Measurements from ENCODE around the gene THAP11. TPM values are rescaled to one million over a fixed set of nuclear protein-coding genes. Genes with fewer than 3 reads are reported as not detected.

THAP11 gene
- total RNA-seq, 1 experiment from 2014 or later: 46.5 TPM

DNA sequence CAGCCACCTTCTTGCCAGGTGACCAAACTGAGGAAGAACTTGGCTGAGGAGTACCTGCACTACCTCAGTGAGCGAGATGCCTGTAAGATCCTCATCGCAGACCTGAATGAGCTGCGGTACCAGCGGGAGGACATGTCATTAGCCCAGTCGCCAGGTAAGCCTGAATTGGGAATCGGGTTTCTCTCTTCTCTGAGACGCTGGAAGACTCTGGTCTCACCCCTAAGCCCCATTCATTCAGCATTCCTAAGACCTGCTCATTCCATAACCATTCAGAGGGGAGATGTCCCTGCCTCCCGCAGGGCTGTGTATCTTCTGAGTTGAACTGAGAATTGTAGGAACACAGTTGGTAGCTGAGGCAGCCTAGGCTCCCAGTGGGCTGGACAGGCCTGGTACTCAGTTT, 17.0 kb upstream of the THAP11 start (continued):
- TF ChIP-seq, protein P1, sequence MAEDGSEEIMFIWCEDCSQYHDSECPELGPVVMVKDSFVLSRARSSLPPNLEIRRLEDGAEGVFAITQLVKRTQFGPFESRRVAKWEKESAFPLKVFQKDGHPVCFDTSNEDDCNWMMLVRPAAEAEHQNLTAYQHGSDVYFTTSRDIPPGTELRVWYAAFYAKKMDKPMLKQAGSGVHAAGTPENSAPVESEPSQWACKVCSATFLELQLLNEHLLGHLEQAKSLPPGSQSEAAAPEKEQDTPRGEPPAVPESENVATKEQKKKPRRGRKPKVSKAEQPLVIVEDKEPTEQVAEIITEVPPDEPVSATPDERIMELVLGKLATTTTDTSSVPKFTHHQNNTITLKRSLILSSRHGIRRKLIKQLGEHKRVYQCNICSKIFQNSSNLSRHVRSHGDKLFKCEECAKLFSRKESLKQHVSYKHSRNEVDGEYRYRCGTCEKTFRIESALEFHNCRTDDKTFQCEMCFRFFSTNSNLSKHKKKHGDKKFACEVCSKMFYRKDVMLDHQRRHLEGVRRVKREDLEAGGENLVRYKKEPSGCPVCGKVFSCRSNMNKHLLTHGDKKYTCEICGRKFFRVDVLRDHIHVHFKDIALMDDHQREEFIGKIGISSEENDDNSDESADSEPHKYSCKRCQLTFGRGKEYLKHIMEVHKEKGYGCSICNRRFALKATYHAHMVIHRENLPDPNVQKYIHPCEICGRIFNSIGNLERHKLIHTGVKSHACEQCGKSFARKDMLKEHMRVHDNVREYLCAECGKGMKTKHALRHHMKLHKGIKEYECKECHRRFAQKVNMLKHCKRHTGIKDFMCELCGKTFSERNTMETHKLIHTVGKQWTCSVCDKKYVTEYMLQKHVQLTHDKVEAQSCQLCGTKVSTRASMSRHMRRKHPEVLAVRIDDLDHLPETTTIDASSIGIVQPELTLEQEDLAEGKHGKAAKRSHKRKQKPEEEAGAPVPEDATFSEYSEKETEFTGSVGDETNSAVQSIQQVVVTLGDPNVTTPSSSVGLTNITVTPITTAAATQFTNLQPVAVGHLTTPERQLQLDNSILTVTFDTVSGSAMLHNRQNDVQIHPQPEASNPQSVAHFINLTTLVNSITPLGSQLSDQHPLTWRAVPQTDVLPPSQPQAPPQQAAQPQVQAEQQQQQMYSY (CRISPR knock-in tag; IDR thresholded peaks at IDR 0.05): no peak
- TF ChIP-seq SOX15 (CRISPR knock-in tag; IDR thresholded peaks at IDR 0.05) (no peak), ETV6 (CRISPR knock-in tag; IDR thresholded peaks at IDR 0.05) (no peak), ZNF232 (CRISPR knock-in tag; IDR thresholded peaks at IDR 0.05) (no peak), HMGA2 (CRISPR knock-in tag; IDR thresholded peaks at IDR 0.05) (no peak), TEAD4 (CRISPR knock-in tag; IDR thresholded peaks at IDR 0.05) (no peak)
- TF ChIP-seq, protein P2, sequence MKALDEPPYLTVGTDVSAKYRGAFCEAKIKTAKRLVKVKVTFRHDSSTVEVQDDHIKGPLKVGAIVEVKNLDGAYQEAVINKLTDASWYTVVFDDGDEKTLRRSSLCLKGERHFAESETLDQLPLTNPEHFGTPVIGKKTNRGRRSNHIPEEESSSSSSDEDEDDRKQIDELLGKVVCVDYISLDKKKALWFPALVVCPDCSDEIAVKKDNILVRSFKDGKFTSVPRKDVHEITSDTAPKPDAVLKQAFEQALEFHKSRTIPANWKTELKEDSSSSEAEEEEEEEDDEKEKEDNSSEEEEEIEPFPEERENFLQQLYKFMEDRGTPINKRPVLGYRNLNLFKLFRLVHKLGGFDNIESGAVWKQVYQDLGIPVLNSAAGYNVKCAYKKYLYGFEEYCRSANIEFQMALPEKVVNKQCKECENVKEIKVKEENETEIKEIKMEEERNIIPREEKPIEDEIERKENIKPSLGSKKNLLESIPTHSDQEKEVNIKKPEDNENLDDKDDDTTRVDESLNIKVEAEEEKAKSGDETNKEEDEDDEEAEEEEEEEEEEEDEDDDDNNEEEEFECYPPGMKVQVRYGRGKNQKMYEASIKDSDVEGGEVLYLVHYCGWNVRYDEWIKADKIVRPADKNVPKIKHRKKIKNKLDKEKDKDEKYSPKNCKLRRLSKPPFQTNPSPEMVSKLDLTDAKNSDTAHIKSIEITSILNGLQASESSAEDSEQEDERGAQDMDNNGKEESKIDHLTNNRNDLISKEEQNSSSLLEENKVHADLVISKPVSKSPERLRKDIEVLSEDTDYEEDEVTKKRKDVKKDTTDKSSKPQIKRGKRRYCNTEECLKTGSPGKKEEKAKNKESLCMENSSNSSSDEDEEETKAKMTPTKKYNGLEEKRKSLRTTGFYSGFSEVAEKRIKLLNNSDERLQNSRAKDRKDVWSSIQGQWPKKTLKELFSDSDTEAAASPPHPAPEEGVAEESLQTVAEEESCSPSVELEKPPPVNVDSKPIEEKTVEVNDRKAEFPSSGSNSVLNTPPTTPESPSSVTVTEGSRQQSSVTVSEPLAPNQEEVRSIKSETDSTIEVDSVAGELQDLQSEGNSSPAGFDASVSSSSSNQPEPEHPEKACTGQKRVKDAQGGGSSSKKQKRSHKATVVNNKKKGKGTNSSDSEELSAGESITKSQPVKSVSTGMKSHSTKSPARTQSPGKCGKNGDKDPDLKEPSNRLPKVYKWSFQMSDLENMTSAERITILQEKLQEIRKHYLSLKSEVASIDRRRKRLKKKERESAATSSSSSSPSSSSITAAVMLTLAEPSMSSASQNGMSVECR (CRISPR knock-in tag; IDR thresholded peaks at IDR 0.05; ENCODE audit: borderline replicate concordance): no peak
- TF ChIP-seq, protein P3, sequence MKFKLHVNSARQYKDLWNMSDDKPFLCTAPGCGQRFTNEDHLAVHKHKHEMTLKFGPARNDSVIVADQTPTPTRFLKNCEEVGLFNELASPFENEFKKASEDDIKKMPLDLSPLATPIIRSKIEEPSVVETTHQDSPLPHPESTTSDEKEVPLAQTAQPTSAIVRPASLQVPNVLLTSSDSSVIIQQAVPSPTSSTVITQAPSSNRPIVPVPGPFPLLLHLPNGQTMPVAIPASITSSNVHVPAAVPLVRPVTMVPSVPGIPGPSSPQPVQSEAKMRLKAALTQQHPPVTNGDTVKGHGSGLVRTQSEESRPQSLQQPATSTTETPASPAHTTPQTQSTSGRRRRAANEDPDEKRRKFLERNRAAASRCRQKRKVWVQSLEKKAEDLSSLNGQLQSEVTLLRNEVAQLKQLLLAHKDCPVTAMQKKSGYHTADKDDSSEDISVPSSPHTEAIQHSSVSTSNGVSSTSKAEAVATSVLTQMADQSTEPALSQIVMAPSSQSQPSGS (CRISPR knock-in tag; IDR thresholded peaks at IDR 0.05; ENCODE audit: borderline replicate concordance, low read depth): no peak

DNA sequence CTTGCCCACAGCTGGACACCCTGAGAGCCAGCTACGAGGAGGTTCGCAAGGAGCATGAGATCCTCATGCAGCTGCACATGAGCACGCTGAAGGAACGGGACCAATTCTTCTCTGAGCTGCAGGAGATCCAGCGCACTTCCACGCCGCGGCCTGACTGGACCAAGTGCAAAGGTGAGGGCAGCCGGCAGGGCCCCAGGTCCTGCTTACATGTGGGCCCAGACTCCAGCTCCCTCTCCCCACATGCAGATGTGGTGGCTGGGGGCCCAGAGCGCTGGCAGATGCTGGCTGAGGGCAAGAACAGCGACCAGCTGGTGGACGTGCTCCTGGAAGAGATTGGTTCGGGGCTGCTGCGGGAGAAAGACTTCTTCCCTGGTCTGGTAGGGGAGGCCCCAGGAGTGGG, 16.2 kb upstream of the THAP11 start:
- CTCF ChIA-PET: interaction anchor here (0.8 to 5.1 kb wide), 3 partner anchors 8 to 153 kb away, joined by 3 to 43 read pairs (median 4); no protein-coding TSS in a partner anchor
- no peaks in the 10 kb centered on the region for H3K9me3 Mint-ChIP-seq
- H3K4me1 Mint-ChIP-seq: peaks cover 7% of the 10 kb centered on the region
- H3K27ac Mint-ChIP-seq: no peak overlapping the region
- DNase-seq (ENCODE audit: low spot score): no peak
- H3K36me3 Mint-ChIP-seq: peaks cover 13% of the 10 kb centered on the region
- TF ChIP-seq ZNF121 (CRISPR knock-in tag; IDR thresholded peaks at IDR 0.05): no peak
- no peak for TF ChIP-seq KAT7 (CRISPR knock-in tag; IDR thresholded peaks at IDR 0.05; ENCODE audit: borderline replicate concordance)
- no peak for TF ChIP-seq JUN (CRISPR knock-in tag; IDR thresholded peaks at IDR 0.05)
- TF ChIP-seq, protein P4, sequence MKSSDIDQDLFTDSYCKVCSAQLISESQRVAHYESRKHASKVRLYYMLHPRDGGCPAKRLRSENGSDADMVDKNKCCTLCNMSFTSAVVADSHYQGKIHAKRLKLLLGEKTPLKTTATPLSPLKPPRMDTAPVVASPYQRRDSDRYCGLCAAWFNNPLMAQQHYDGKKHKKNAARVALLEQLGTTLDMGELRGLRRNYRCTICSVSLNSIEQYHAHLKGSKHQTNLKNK (CRISPR knock-in tag; IDR thresholded peaks at IDR 0.05): no peak
- H3K4me3 Mint-ChIP-seq: no peak overlapping the region
- H3K27me3 Mint-ChIP-seq (ENCODE audit: low read depth): no peaks in the 10 kb centered on the region
- POLR2A ChIA-PET: no interaction called here
- no peak for ATAC-seq

DNA sequence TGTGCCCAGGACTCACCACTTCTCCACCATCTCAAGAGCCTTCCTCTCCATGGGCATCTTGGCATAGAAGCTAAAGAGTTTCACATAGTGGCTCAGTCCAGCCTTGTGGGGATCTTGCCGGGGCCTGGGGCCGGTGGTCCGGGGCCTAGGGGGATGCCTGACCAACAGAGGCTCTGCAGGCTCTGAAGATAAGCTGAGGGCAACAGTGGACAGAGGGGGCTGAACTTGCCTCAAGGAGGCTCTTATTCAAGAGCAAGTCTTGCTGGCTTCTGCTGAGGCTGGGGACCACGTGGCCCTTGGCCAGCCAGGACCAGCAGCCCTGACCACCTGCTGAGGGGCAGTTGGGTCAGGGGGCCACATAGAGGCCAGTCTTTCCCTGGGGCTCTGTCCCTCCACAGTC, 13.5 kb upstream of the THAP11 start:
- Mint-ChIP-seq H3K27me3 (ENCODE audit: low read depth) (no peaks in the 10 kb centered on the region), H3K4me1 (peaks cover 15% of the 10 kb centered on the region), H3K27ac (no peak overlapping the region), H3K4me3 (no peak overlapping the region), H3K36me3 (peaks cover 18% of the 10 kb centered on the region), H3K9me3 (no peaks in the 10 kb centered on the region)
- ATAC-seq (no peak), DNase-seq (ENCODE audit: low spot score) (no peak)
- ChIA-PET POLR2A (no interaction called here), CTCF (interaction anchor here (5.1 kb wide), 1 partner anchor 12 kb away, joined by 43 read pairs; no protein-coding TSS in a partner anchor)
- TF ChIP-seq, protein P5, sequence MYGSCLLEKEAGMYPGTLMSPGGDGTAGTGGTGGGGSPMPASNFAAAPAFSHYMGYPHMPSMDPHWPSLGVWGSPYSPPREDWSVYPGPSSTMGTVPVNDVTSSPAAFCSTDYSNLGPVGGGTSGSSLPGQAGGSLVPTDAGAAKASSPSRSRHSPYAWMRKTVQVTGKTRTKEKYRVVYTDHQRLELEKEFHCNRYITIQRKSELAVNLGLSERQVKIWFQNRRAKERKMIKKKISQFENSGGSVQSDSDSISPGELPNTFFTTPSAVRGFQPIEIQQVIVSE (CRISPR knock-in tag; IDR thresholded peaks at IDR 0.05; ENCODE audit: borderline replicate concordance): no peak
- TF ChIP-seq SMAD4 (CRISPR knock-in tag; IDR thresholded peaks at IDR 0.05) (no peak), ZNF423 (CRISPR knock-in tag; IDR thresholded peaks at IDR 0.05) (no peak), TEAD4 (CRISPR knock-in tag; IDR thresholded peaks at IDR 0.05) (no peak), RORB (CRISPR knock-in tag; IDR thresholded peaks at IDR 0.05) (no peak), EMX1 (CRISPR knock-in tag; IDR thresholded peaks at IDR 0.05) (no peak), ZNF263 (CRISPR knock-in tag; IDR thresholded peaks at IDR 0.05; ENCODE audit: low read depth) (no peak), TP53 (CRISPR knock-in tag; IDR thresholded peaks at IDR 0.05) (no peak)
- TF ChIP-seq, protein P6, sequence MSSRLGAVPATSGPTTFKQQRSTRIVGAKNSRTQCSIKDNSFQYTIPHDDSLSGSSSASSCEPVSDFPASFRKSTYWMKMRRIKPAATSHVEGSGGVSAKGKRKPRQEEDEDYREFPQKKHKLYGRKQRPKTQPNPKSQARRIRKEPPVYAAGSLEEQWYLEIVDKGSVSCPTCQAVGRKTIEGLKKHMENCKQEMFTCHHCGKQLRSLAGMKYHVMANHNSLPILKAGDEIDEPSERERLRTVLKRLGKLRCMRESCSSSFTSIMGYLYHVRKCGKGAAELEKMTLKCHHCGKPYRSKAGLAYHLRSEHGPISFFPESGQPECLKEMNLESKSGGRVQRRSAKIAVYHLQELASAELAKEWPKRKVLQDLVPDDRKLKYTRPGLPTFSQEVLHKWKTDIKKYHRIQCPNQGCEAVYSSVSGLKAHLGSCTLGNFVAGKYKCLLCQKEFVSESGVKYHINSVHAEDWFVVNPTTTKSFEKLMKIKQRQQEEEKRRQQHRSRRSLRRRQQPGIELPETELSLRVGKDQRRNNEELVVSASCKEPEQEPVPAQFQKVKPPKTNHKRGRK (CRISPR knock-in tag; IDR thresholded peaks at IDR 0.05; ENCODE audit: borderline replicate concordance): no peak
- TF ChIP-seq, protein P7, sequence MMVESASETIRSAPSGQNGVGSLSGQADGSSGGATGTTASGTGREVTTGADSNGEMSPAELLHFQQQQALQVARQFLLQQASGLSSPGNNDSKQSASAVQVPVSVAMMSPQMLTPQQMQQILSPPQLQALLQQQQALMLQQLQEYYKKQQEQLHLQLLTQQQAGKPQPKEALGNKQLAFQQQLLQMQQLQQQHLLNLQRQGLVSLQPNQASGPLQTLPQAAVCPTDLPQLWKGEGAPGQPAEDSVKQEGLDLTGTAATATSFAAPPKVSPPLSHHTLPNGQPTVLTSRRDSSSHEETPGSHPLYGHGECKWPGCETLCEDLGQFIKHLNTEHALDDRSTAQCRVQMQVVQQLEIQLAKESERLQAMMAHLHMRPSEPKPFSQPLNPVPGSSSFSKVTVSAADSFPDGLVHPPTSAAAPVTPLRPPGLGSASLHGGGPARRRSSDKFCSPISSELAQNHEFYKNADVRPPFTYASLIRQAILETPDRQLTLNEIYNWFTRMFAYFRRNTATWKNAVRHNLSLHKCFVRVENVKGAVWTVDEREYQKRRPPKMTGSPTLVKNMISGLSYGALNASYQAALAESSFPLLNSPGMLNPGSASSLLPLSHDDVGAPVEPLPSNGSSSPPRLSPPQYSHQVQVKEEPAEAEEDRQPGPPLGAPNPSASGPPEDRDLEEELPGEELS (CRISPR knock-in tag; IDR thresholded peaks at IDR 0.05): no peak
